Uterus (tissue), 4 donors: Measurements from ENCODE around the gene LPP. TPM values are rescaled to one million over a fixed set of nuclear protein-coding genes. Genes with fewer than 3 reads are reported as not detected.

Experiments
- DNase-seq, 2 donors: peaks; one replicate each; pipeline ENCODE4 v3.0.0-alpha.2; 2019 to 2020
- H3K27ac ChIP-seq, 2 donors: fragments of 200-600 bp; sonication (generic); 1 replicate in 1 of 2; 2 replicates in 1 of 2; pipeline ENCODE4 v1.5.1; 2016 to 2018
- H3K27me3 ChIP-seq, 2 donors: fragments of 200-600 bp; sonication (generic); one replicate each; pipeline ENCODE4 v1.5.1; 2018 to 2019; ENCODE audit warnings: control low read depth in 1 of 2
- H3K36me3 ChIP-seq, 2 donors: fragments of 200-600 bp; sonication (generic); one replicate each; pipeline ENCODE4 v1.5.1; 2019; ENCODE audit warnings: control low read depth in 1 of 2
- H3K4me1 ChIP-seq, 2 donors: fragments of 200-600 bp; sonication (generic); one replicate each; pipeline ENCODE4 v1.5.1; 2018 to 2019; ENCODE audit warnings: control low read depth in 1 of 2
- H3K4me3 ChIP-seq, 2 donors: fragments of 200-600 bp; sonication (generic); 1 replicate in 1 of 2; 2 replicates in 1 of 2; pipeline ENCODE4 v1.5.1; 2018 to 2019; ENCODE audit warnings: mild to moderate bottlenecking in 1 of 2
- H3K9me3 ChIP-seq, 2 donors: fragments of 200-600 bp; sonication (generic); one replicate each; pipeline ENCODE4 v1.5.1; 2019; ENCODE audit warnings: control low read depth in 1 of 2
- CTCF ChIP-seq, 4 experiments: fragments of 200-600 bp in 2 of 4; fragments of 450-650 bp in 2 of 4; sonication (generic) in 2 of 4; IDR thresholded peaks; one replicate each; pipeline ENCODE4 v1.5.1; 2016 to 2019; ENCODE audit warnings: antibody characterized with exemption in 4 of 4, mild to moderate bottlenecking in 2 of 4, moderate library complexity in 1 of 4
- POLR2A ChIP-seq, 2 donors: fragments of 450-650 bp; IDR thresholded peaks; one replicate each; pipeline ENCODE4 v1.6.1; 2016; ENCODE audit warnings: antibody characterized with exemption in 2 of 2, mild to moderate bottlenecking in 1 of 2, moderate library complexity in 1 of 2
- intact Hi-C: fragments of 100-400 bp; cut with DNase I; formaldehyde crosslinking; loops from one replicate; pipeline ENCODE4 v1.15.1; 2023; ENCODE audit warnings: low total_unique reads
- total RNA-seq, 4 donors: library from RNA; depleted of rRNA in 3 of 4; stranded (reverse); fragments of >200 nt in 3 of 4; gene quantifications; one replicate each; pipeline versions ENCODE4 v1.1.0 to v1.2.4, GENCODE V29; 2014 to 2023
- donor health status: DM: yes; HTN: yes; CAD: no.

Gene LPP
- total RNA-seq, 4 donors from 2014 or later = 180 to 1,374 (median 712) TPM

GRCh38 chr3:188327433-188327832 is 173.5 kb downstream of the LPP start:
- no peaks in the 10 kb centered on the region for H3K9me3 ChIP-seq
- H3K27ac ChIP-seq = peak overlapping the region; percentile 56 to 65
- H3K36me3 ChIP-seq = no peaks in the 10 kb centered on the region
- H3K4me3 ChIP-seq = no peak overlapping the region
- H3K4me1 ChIP-seq = peaks cover 5 to 11% of the 10 kb centered on the region in 2 donors
- no peak for TF ChIP-seq CTCF (IDR thresholded peaks at IDR 0.05)
- intact Hi-C loops = no loop called here
- H3K27me3 ChIP-seq = no peaks in the 10 kb centered on the region
- no peak for DNase-seq

GRCh38 chr3:188330138-188330537 is 176.2 kb downstream of the LPP start:
- TF ChIP-seq POLR2A (IDR thresholded peaks at IDR 0.05) (no peak), CTCF (IDR thresholded peaks at IDR 0.05) (no peak)
- intact Hi-C loops = no loop called here
- Histone ChIP-seq H3K27ac (no peak overlapping the region), H3K9me3 (no peaks in the 10 kb centered on the region), H3K4me1 (peaks cover 5 to 11% of the 10 kb centered on the region in 2 donors), H3K4me3 (no peak overlapping the region), H3K27me3 (no peaks in the 10 kb centered on the region), H3K36me3 (no peaks in the 10 kb centered on the region)
- DNase-seq = no peak

GRCh38 chr3:188331166-188331565 is 177.2 kb downstream of the LPP start:
- H3K9me3 ChIP-seq = no peaks in the 10 kb centered on the region
- no peaks in the 10 kb centered on the region for H3K27me3 ChIP-seq
- DNase-seq = no peak
- H3K36me3 ChIP-seq = no peaks in the 10 kb centered on the region
- peaks cover 0 to 11% of the 10 kb centered on the region in 2 donors for H3K4me1 ChIP-seq
- intact Hi-C loops = no loop called here
- H3K4me3 ChIP-seq = no peak overlapping the region
- H3K27ac ChIP-seq = peak overlapping the region in 1 of 2 donors; percentile 1
- TF ChIP-seq POLR2A (IDR thresholded peaks at IDR 0.05) (no peak), CTCF (IDR thresholded peaks at IDR 0.05) (no peak)

- Histone ChIP-seq H3K4me1 (peaks cover 0 to 10% of the 10 kb centered on the region in 2 donors), H3K4me3 (no peak overlapping the region), H3K36me3 (no peaks in the 10 kb centered on the region), H3K27me3 (no peaks in the 10 kb centered on the region), H3K9me3 (no peaks in the 10 kb centered on the region), H3K27ac (no peak overlapping the region)
- TF ChIP-seq POLR2A (IDR thresholded peaks at IDR 0.05) = no peak
- TF ChIP-seq CTCF (IDR thresholded peaks at IDR 0.05) = no peak
- intact Hi-C loops = no loop called here
- DNase-seq = no peak
Measured at GRCh38 chr3:188332085-188332484, 178.1 kb downstream of the LPP start.

- no peak overlapping the region for H3K27ac ChIP-seq
- H3K36me3 ChIP-seq = no peaks in the 10 kb centered on the region
- intact Hi-C loops = no loop called here
- no peak overlapping the region for H3K4me3 ChIP-seq
- DNase-seq = no peak
- H3K27me3 ChIP-seq = no peaks in the 10 kb centered on the region
- H3K4me1 ChIP-seq = peaks cover 0 to 4% of the 10 kb centered on the region in 2 donors
- TF ChIP-seq CTCF (IDR thresholded peaks at IDR 0.05) = no peak
- no peak for TF ChIP-seq POLR2A (IDR thresholded peaks at IDR 0.05)
- no peaks in the 10 kb centered on the region for H3K9me3 ChIP-seq
Measured at GRCh38 chr3:188335656-188336055, 181.7 kb downstream of the LPP start.
